Measurements from ENCODE around the gene FOXL1.

FOXL1 gene

GRCh38 chr16:86578061-86578599 lies at the start of gene FOXL1:
TSS of gene FOXL1 (plus strand) at chr16:86578549. CDS start at chr16:86578724, 175 bp downstream.
- no peak for DNase-seq (ENCODE audit: low spot score)

GRCh38 chr16:86529160-86529559 lies 49.2 kb upstream of the FOXL1 start:
- DNase-seq (ENCODE audit: low spot score) = no peak

GRCh38 chr16:86530251-86531190 lies 47.8 kb upstream of the FOXL1 start:
- DNase-seq (ENCODE audit: low spot score) = no peak

GRCh38 chr16:86531191-86531545 lies 47.2 kb upstream of the FOXL1 start:
- DNase-seq (ENCODE audit: low spot score) = no peak

- DNase-seq (ENCODE audit: low spot score) = no peak
Observed at GRCh38 chr16:86531641-86532525, 46.5 kb upstream of the FOXL1 start.

GRCh38 chr16:86532526-86532815 lies 45.9 kb upstream of the FOXL1 start:
- no peak for DNase-seq (ENCODE audit: low spot score)

GRCh38 chr16:86533076-86533475 lies 45.3 kb upstream of the FOXL1 start:
- DNase-seq (ENCODE audit: low spot score) = no peak

- DNase-seq (ENCODE audit: low spot score) = no peak
Observed at GRCh38 chr16:86533767-86534351, 44.5 kb upstream of the FOXL1 start.

- no peak for DNase-seq (ENCODE audit: low spot score)
Observed at GRCh38 chr16:86534779-86535615, 43.4 kb upstream of the FOXL1 start.

- no peak for DNase-seq (ENCODE audit: low spot score)
Observed at GRCh38 chr16:86536621-86537020, 41.7 kb upstream of the FOXL1 start.

GRCh38 chr16:86537486-86537885 lies 40.9 kb upstream of the FOXL1 start:
- no peak for DNase-seq (ENCODE audit: low spot score)

- no peak for DNase-seq (ENCODE audit: low spot score)
Observed at GRCh38 chr16:86538196-86538780, 40.1 kb upstream of the FOXL1 start.

GRCh38 chr16:86540894-86541293 lies 37.5 kb upstream of the FOXL1 start:
- no peak for DNase-seq (ENCODE audit: low spot score)

- no peak for DNase-seq (ENCODE audit: low spot score)
Observed at GRCh38 chr16:86541560-86541959, 36.8 kb upstream of the FOXL1 start.

GRCh38 chr16:86542756-86543750 lies 35.3 kb upstream of the FOXL1 start:
- no peak for DNase-seq (ENCODE audit: low spot score)

- no peak for DNase-seq (ENCODE audit: low spot score)
Observed at GRCh38 chr16:86545481-86545880, 32.9 kb upstream of the FOXL1 start.

GRCh38 chr16:86545954-86546637 lies 32.3 kb upstream of the FOXL1 start:
- DNase-seq (ENCODE audit: low spot score) = no peak

GRCh38 chr16:86546638-86547013 lies 31.7 kb upstream of the FOXL1 start:
- no peak for DNase-seq (ENCODE audit: low spot score)

- DNase-seq (ENCODE audit: low spot score) = no peak
Observed at GRCh38 chr16:86547286-86547685, 31.1 kb upstream of the FOXL1 start.
